Tibial nerve (tissue), 4 donors: ENCODE data around the gene ALDOB.

Experiments
- EP300 ChIP-seq, 2 donors: sonication (generic); formaldehyde crosslinking; IDR thresholded peaks; one replicate each; pipeline ENCODE4 v1.6.1; 2017; ENCODE audit warnings: antibody characterized with exemption in 2 of 2, mild to moderate bottlenecking in 1 of 2
- POLR2A ChIP-seq, 2 donors: fragments of 450-650 bp; IDR thresholded peaks; one replicate each; pipeline ENCODE4 v1.6.1; 2017; ENCODE audit warnings: antibody characterized with exemption in 2 of 2, mild to moderate bottlenecking in 2 of 2, moderate library complexity in 2 of 2
- TF ChIP-seq, protein P1 (sequence below), 5 experiments: fragments of 200-600 bp in 3 of 5; fragments of 450-650 bp in 2 of 5; sonication (generic) in 3 of 5; IDR thresholded peaks; one replicate each; pipeline ENCODE4 v1.5.1; 2016 to 2019; ENCODE audit warnings: antibody characterized with exemption in 5 of 5, mild to moderate bottlenecking in 3 of 5, moderate library complexity in 2 of 5

DNA sequence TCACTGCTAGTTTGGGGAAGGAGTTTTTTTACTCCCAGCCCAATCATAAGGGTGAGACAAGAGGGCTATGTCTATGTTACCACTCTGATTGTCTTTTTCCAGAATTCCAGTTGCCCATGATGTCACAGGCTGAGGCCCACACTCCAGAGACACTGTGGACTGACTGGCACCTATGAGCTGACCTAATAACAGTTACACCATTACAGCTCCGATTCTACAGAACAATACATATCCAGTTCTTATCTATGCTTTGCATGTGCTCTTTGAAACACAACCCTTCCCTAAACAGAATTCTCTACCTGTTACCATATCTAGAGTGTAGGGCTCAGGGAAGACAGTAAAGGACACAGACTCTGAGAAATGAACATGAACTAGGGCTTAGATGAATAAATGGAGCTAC, 45.7 kb upstream of the ALDOB start:
- TF ChIP-seq, protein P1, sequence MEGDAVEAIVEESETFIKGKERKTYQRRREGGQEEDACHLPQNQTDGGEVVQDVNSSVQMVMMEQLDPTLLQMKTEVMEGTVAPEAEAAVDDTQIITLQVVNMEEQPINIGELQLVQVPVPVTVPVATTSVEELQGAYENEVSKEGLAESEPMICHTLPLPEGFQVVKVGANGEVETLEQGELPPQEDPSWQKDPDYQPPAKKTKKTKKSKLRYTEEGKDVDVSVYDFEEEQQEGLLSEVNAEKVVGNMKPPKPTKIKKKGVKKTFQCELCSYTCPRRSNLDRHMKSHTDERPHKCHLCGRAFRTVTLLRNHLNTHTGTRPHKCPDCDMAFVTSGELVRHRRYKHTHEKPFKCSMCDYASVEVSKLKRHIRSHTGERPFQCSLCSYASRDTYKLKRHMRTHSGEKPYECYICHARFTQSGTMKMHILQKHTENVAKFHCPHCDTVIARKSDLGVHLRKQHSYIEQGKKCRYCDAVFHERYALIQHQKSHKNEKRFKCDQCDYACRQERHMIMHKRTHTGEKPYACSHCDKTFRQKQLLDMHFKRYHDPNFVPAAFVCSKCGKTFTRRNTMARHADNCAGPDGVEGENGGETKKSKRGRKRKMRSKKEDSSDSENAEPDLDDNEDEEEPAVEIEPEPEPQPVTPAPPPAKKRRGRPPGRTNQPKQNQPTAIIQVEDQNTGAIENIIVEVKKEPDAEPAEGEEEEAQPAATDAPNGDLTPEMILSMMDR (IDR thresholded peaks at IDR 0.05): no peak
- no peak for TF ChIP-seq POLR2A (IDR thresholded peaks at IDR 0.05)
- TF ChIP-seq EP300 (IDR thresholded peaks at IDR 0.05): no peak
